WTC11 (cell line): Measurements from ENCODE around the gene USH1C. TPM values are rescaled to one million over a fixed set of nuclear protein-coding genes. Genes with fewer than 3 reads are reported as not detected.

Experiments
- ATAC-seq: fragments of 200-7000 bp; cut with Tn5 transposase; 2 replicates; pipeline ENCODE4 v1.10.0; 2021; ENCODE audit warnings: mild to moderate bottlenecking, moderate library complexity
- CTCF ChIA-PET: fragments of 300-600 bp; sonication (Branson Sonifier 250); formaldehyde crosslinking; loops from one replicate; lab custom pipeline; 2021; ENCODE audit warnings: antibody characterized with exemption; lab: Charles Lee
- POLR2A ChIA-PET: fragments of 350-600 bp; sonication (Branson Sonifier 250); formaldehyde crosslinking; loops from one replicate; lab custom pipeline; 2021; ENCODE audit warnings: antibody characterized with exemption; lab: Charles Lee
- DNase-seq: peaks from one replicate; pipeline ENCODE4 v3.0.0; 2021; ENCODE audit warnings: low spot score
- H3K27ac Mint-ChIP-seq: 2 replicates; pipeline ENCODE4 v1.8.0; 2021; ENCODE audit warnings: mixed read lengths
- H3K27me3 Mint-ChIP-seq: 2 replicates; pipeline ENCODE4 v1.8.0; 2021; ENCODE audit warnings: low read depth, mild to moderate bottlenecking, moderate library complexity, mixed read lengths
- H3K36me3 Mint-ChIP-seq: 2 replicates; pipeline ENCODE4 v1.8.0; 2021; ENCODE audit warnings: mixed read lengths
- H3K4me1 Mint-ChIP-seq: 2 replicates; pipeline ENCODE4 v1.8.0; 2022; ENCODE audit warnings: mixed read lengths
- H3K4me3 Mint-ChIP-seq: 2 replicates; pipeline ENCODE4 v1.8.0; 2021; ENCODE audit warnings: mild to moderate bottlenecking, moderate library complexity, mixed read lengths
- H3K9me3 Mint-ChIP-seq: 2 replicates; pipeline ENCODE4 v1.8.0; 2021; ENCODE audit warnings: mixed read lengths
- ATF1 ChIP-seq: sonication (generic); formaldehyde crosslinking; IDR thresholded peaks from 2 replicates; pipeline ENCODE4 v1.8.1; 2023; ENCODE audit warnings: mild to moderate bottlenecking, moderate library complexity, missing genetic modification reagents
- CBFB ChIP-seq: sonication (generic); formaldehyde crosslinking; IDR thresholded peaks from 2 replicates; pipeline ENCODE4 v1.8.1; 2022; ENCODE audit warnings: mild to moderate bottlenecking, low read depth, missing genetic modification reagents
- CDX4 ChIP-seq: fragments of 250-450 bp; sonication (Bioruptor Pico); IDR thresholded peaks from 2 replicates; pipeline ENCODE4 v1.9.0; 2021; ENCODE audit warnings: moderate library complexity, mild to moderate bottlenecking, inconsistent platforms, borderline replicate concordance
- CREM ChIP-seq: sonication (generic); formaldehyde crosslinking; IDR thresholded peaks from 2 replicates; pipeline ENCODE4 v1.8.1; 2022; ENCODE audit warnings: mild to moderate bottlenecking, missing genetic modification reagents, moderate library complexity
- CTCF ChIP-seq: fragments of 200-600 bp; IDR thresholded peaks from 2 replicates; pipeline ENCODE4 v1.8.0; 2022; ENCODE audit warnings: antibody characterized with exemption
- ELF4 ChIP-seq: sonication (generic); formaldehyde crosslinking; IDR thresholded peaks from 2 replicates; pipeline ENCODE4 v1.8.1; 2022; ENCODE audit warnings: low read depth, mild to moderate bottlenecking, moderate library complexity, missing genetic modification reagents
- HMGXB4 ChIP-seq: sonication (generic); formaldehyde crosslinking; IDR thresholded peaks from 2 replicates; pipeline ENCODE4 v1.8.1; 2023; ENCODE audit warnings: mild to moderate bottlenecking, moderate library complexity, missing genetic modification reagents
- NFATC4 ChIP-seq: fragments of 250-450 bp; sonication (Bioruptor Pico); IDR thresholded peaks from 2 replicates; pipeline ENCODE4 v1.9.0; 2021; ENCODE audit warnings: mild to moderate bottlenecking
- PREB ChIP-seq: sonication (generic); formaldehyde crosslinking; IDR thresholded peaks from 2 replicates; pipeline ENCODE4 v1.8.1; 2022; ENCODE audit warnings: mild to moderate bottlenecking, missing genetic modification reagents, moderate library complexity, borderline replicate concordance
- TCF7 ChIP-seq: sonication (generic); formaldehyde crosslinking; IDR thresholded peaks from 2 replicates; pipeline ENCODE4 v1.8.0; 2022; ENCODE audit warnings: mild to moderate bottlenecking, low read depth, missing genetic modification reagents, moderate library complexity
- ZBTB21 ChIP-seq: sonication (generic); formaldehyde crosslinking; IDR thresholded peaks from 2 replicates; pipeline ENCODE4 v1.8.1; 2023; ENCODE audit warnings: mild to moderate bottlenecking, missing genetic modification reagents, borderline replicate concordance
- ZNF281 ChIP-seq: sonication (generic); formaldehyde crosslinking; IDR thresholded peaks from 2 replicates; pipeline ENCODE4 v1.8.0; 2023; ENCODE audit warnings: mild to moderate bottlenecking, missing genetic modification reagents
- ZNF512 ChIP-seq: sonication (generic); formaldehyde crosslinking; IDR thresholded peaks from 2 replicates; pipeline ENCODE4 v1.8.1; 2022; ENCODE audit warnings: missing genetic modification reagents, borderline replicate concordance
- ZSCAN18 ChIP-seq: fragments of 250-450 bp; sonication (Bioruptor Pico); IDR thresholded peaks from 2 replicates; pipeline ENCODE4 v2.1.2; 2022; ENCODE audit warnings: mild to moderate bottlenecking, moderate library complexity
- total RNA-seq: library from RNA; stranded (reverse); gene quantifications from 3 replicates; pipeline ENCODE4 v1.2.3, GENCODE V29; 2021

The USH1C gene
- total RNA-seq, 1 experiment from 2014 or later = 3.9 TPM

- TF ChIP-seq ZNF281 (CRISPR knock-in tag) (no peak), ZBTB21 (CRISPR knock-in tag) (no peak), CBFB (CRISPR knock-in tag) (no peak), ZNF512 (CRISPR knock-in tag) (no peak), HMGXB4 (CRISPR knock-in tag) (no peak), NFATC4 (no peak), PREB (CRISPR knock-in tag) (no peak), CTCF (no peak), CREM (CRISPR knock-in tag) (no peak), ELF4 (CRISPR knock-in tag) (no peak), ATF1 (CRISPR knock-in tag) (no peak), CDX4 (no peak)
- POLR2A ChIA-PET = no interaction called here
- Mint-ChIP-seq H3K4me3 (no peak overlapping the region), H3K27me3 (peaks cover 23% of the 10 kb centered on the region), H3K9me3 (no peaks in the 10 kb centered on the region), H3K36me3 (no peaks in the 10 kb centered on the region), H3K4me1 (peaks cover 33% of the 10 kb centered on the region), H3K27ac (no peak overlapping the region)
- CTCF ChIA-PET = interaction anchor here (3.3 kb wide), 1 partner anchor 13 kb away, joined by 67 read pairs; no protein-coding TSS in a partner anchor
- ATAC-seq (no peak), DNase-seq (no peak)
These were observed 2.8 kb downstream of the USH1C start for GRCh38 chr11:17541330-17541885.

GRCh38 chr11:17540807-17541206 is 3.4 kb downstream of the USH1C start:
- CTCF ChIA-PET = no interaction called here
- H3K4me1 Mint-ChIP-seq = peaks cover 33% of the 10 kb centered on the region
- no peak for ATAC-seq
- no peak overlapping the region for H3K27ac Mint-ChIP-seq
- H3K36me3 Mint-ChIP-seq = no peaks in the 10 kb centered on the region
- TF ChIP-seq ZSCAN18 (CRISPR knock-in tag) = no peak
- no peak for TF ChIP-seq TCF7 (CRISPR knock-in tag)
- H3K27me3 Mint-ChIP-seq = peaks cover 19% of the 10 kb centered on the region
- H3K4me3 Mint-ChIP-seq = no peak overlapping the region
- DNase-seq = no peak
- POLR2A ChIA-PET = no interaction called here
- H3K9me3 Mint-ChIP-seq = no peaks in the 10 kb centered on the region
